GM18907 (cell line): ENCODE results near the gene MMEL1.

Experiments used
- ATAC-seq: cut with Tn5 transposase; IDR thresholded peaks from one replicate; pipeline ENCODE4 v1.9.1; 2021; ENCODE audit warnings: mild to moderate bottlenecking, moderate library complexity; ENCODE audit not compliant: unreplicated experiment

Gene MMEL1

DNA sequence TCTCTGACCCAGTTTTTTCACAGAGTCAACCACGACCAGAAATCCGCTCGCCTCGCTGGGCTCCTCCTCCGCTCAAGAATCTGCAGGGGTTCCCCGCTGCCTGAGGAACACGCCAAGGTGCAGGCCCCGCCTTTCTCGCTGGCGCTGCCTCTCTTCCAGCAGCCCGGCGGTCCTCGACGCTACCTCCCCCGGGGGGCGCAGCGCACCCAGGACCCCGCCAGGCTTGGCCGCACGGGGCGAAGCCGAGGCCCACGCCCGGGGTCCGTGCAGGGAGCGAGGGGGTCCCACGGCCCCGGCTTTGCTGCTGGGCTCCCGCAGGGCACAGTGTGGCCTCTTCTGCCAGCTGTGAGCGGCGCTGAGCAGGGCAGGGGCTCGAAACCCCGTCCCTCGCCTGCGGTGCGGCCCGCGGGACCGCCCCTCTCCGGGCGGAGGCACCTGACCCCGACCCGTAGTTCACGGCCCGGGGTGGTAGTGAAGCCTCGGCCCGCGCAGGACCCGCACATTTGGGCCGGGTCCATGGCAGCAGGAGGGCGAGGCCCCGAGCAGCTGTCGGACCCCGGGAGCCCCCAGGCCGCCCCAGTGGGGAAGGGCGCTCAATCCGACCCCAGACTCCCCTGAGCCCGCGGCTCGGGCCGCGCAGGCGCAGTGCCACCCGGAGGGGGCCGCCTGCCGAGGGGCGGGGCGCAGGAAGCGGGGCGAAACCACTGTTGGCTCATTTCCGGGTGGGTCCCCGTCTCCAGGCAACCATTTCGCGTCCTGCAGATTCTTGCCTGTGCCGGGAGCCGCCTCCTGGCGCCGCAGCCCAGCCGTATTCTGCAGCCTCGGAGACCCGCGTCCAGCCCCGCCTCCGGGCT lies 10.0 kb upstream of the MMEL1 start:
- peak; percentile 81 for ATAC-seq

- ATAC-seq = no peak
Observed at GRCh38 chr1:2642131-2642559, 9.3 kb upstream of the MMEL1 start.

- ATAC-seq = no peak
Observed at GRCh38 chr1:2641381-2642130, 8.7 kb upstream of the MMEL1 start.

DNA sequence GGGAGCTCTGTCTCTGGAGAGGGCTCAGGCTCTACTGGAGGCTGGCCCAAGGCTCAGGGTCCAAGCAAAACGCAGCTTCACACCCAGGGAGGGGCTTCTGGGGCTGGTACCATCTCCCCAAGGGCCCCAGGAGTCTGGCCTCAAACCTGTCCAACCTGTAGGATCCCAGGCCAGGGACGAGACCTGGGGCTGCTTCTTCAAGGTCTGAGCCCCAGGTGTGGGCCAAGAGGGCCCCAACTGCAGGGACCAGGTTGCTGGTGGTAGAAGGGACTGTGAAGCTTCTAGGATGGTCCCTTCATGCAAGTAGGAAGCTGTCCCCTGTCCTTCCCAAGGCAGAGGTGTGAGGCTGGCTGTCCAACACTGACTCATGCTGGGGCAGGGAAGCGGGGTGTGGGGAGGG lies 7.8 kb upstream of the MMEL1 start:
- ATAC-seq = no peak

- no peak for ATAC-seq
Observed at GRCh38 chr1:2639607-2640521, 7.0 kb upstream of the MMEL1 start.

DNA sequence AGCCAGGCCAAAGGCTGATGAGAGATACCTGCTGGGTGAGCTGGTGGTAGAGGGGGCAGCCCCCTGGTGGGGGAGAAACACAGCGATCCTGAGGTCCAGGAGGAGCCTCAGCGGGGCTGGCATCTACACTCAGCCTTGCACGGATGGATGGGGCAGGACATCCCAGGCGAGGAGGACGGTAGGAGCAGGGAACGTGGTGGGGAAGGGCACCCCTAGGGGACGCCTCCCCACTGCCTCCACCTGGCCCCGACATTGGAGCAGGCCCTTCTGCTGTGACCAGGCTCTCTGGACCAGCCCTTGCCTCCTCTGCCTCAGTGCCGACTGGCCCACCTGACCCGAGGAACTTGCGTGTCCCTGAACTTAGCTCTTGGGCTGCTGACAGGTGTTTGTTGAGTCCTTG lies 6.4 kb upstream of the MMEL1 start:
- no peak for ATAC-seq

- no peak for ATAC-seq
Observed at GRCh38 chr1:2638466-2639115, 5.8 kb upstream of the MMEL1 start.

DNA sequence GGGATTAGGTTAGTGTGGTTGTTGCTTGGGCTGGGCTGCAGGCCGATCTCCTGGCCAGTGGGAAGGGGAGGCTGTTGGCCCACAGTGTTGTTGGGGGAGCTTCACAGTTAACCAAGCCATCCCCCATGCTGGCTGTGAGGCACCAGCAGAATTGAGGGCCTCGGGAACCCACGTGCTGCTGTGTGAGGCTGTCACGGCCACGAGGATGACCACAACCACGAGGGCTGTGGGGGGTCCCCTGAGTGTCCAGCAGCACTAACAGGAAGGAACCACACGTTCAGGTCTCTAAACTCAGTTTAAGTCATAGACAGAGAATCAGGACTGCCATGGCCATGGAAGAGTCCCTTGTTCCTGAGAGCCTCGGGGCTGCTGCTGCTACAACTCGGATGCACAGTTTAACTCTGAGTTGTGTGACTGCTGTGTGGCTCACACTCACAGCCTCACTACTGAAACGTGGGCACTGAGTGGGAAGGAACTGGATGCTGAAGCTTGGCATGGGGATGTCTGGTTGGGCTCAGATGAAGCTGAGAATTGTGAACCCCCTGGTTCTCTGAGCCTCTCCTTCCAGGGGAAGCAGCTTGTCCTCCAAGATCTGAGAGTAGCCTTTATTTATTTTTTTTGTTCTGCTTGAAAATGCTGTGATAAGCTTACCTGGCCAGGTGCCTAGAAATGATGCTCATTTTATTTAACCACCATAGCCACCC lies 4.8 kb upstream of the MMEL1 start:
- ATAC-seq = no peak

- no peak for ATAC-seq
Observed at GRCh38 chr1:2636733-2637132, 3.9 kb upstream of the MMEL1 start.

DNA sequence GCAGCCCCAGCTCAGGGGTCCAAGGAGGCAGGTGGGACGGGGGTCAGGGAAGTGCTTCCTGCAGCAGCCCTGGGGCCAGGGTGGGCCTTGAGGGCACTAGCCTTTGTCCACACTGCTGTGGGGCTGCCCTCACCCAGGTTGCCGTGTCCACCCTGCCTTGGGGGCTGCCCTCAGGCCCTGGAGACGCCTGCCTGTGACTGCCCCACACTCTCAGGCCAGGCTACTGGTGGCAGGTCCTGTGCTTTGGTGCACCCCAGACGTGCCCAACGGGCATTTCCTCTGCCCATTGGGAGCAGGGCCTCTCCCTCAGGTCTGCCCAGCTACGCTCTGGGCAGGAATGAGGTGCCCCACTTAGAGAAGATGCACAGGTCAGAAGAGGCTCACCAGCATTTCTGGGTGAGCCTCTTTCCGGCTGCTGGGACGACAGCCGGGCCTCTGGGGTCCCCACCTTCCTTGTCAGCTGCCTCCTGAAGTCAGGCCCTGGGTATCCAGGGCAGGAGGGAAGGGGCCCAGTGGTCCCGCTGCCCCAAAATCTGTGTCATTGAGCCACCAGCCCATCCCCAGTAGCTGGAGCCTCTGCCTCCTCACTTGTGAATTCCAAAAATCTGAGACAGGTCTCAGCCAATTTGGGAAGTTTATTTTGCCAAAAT lies 2.7 kb upstream of the MMEL1 start:
- no peak for ATAC-seq

DNA sequence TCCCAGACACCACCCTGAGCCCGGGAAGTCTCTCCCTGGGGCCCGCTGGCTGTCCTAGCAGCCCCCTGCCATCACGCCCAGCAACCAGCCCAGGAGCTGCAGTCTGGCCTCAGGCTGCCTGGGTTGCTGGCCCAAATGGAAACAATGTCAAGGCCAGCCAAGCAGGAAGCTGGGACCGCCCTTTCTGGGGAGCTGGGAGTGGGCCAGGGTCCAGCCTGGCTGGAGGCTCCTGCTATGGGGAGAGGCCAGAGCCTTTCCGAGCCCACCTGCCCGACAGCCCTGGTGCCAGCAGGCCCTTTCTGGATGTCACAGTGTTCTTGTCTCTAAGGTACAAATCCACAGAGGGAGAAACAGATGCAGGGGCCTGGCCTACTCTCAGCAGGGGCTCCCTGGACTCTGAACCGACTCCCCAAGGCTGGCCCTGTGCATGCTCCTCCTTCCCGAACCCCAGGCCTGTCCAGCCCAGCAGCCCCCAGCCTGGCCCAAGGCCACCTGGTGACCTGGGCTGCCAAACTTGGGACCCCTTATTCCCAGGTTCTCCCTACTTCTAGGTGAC lies 1.2 kb upstream of the MMEL1 start:
- no peak for ATAC-seq

GRCh38 chr1:2633366-2633935 lies 635 bp upstream of the MMEL1 start:
- no peak for ATAC-seq

- ATAC-seq = no peak
Observed at GRCh38 chr1:2632051-2632430, 775 bp downstream of the MMEL1 start.

DNA sequence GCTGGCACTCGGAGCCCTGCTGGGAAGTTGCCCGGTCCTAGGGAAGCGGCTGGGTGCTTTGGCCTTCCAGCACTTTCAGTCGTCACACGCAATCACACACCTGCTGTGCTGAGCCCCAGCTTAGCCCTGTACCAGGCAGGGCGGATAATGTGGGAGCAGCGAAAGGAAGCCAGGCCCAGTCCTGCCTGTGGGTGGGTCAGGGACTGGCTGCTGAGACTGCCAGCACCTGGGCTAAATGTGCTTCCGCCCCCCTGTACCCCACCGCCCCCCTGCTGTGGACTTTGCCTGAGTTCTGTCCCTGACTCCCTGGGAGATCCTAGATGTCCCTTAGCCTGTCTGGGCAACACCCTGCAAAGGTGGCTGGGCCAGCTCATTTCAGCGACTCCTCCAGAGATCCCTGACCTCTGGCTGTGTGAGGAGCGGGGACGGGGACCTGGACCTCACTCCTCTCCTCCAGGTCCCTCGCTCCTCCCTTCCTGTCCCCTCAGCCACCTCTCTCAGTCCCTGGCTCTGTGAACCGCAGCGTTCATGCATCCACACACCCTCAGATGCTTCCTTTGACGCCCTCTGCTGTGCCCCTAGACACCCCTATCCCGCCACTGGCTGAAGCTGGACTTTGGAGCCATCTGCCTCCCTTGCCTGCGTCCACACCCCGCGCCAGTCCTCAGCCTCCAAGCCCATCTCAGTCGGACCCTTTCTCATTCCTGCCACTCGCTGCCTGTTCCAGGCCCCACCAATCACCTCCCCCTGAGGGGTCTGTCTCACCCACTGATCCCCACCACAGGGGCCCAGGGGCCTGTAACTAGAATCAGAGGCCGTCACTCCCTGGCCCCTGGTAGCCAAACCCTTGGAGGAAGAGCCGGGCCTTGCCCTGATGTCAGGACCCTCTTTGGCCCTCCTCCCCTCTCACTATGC lies 1.4 kb downstream of the MMEL1 start:
- ATAC-seq = no peak

DNA sequence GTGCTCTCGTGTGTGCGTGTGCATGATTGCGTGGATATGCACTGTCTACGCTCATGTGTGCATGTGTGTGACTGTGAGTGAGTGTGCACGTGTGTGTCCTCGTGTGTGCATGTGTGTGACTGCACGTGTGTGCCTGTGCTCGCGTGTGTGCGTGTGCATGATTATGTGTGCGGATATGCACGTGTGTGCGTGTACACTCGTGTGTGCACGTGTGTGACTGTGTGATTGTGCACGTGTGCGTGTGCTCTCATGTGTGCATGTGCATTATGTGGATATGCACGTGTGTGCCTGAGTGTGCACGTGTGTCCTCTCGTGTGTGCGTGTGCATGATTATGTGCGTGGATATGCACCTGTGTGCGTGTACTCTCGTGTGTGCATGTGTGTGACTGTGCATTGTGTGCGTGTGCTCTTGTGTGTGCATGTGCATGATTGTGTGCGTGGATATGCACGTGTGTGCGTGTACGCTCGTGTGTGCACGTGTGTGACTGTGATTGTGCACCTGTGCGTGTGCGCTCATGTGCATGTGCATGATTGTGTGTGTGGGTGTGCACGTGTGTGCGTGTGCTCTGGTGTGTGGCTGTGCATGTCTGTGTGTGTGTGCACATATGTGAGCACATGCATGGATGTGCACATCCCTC lies 2.2 kb downstream of the MMEL1 start:
- no peak for ATAC-seq

- no peak for ATAC-seq
Observed at GRCh38 chr1:2629627-2630497, 3.0 kb downstream of the MMEL1 start.
